Heart left ventricle (tissue), 16 donors: ENCODE measurements around the gene PAGE5. TPM values are rescaled to one million over a fixed set of nuclear protein-coding genes. Genes with fewer than 3 reads are reported as not detected.

ENCODE experiments used
- ATAC-seq, 4 donors: fragments of 200-7000 bp; cut with Tn5 transposase; one replicate each; pipeline ENCODE4 v1.9.1; 2020 to 2022; ENCODE audit warnings: moderate library complexity in 4 of 4, mild to moderate bottlenecking in 3 of 4, moderate number of reproducible peaks in 1 of 4
- DNase-seq, 5 donors: peaks; one replicate each; pipeline ENCODE4 v3.0.0-alpha.2; 2020
- H3K27ac ChIP-seq, 12 donors: fragments of 200-600 bp; sonication (generic) in 4 of 12; one replicate each; pipeline versions ENCODE4 v1.5.0 to v1.8.0; 2016 to 2022; ENCODE audit warnings: mild to moderate bottlenecking in 2 of 12
- H3K27me3 ChIP-seq, 9 donors: fragments of 200-600 bp; sonication (generic) in 2 of 9; one replicate each; pipeline versions ENCODE4 v1.5.1 to v1.8.0; 2016 to 2022; ENCODE audit warnings: mild to moderate bottlenecking in 3 of 9
- H3K36me3 ChIP-seq, 9 donors: fragments of 200-600 bp; sonication (generic) in 2 of 9; one replicate each; pipeline versions ENCODE4 v1.5.0 to v1.8.0; 2018 to 2022; ENCODE audit warnings: mild to moderate bottlenecking in 2 of 9
- H3K4me1 ChIP-seq, 12 donors: fragments of 200-600 bp; sonication (generic) in 4 of 12; one replicate each; pipeline versions ENCODE4 v1.5.0 to v1.8.0; 2016 to 2022; ENCODE audit warnings: mild to moderate bottlenecking in 3 of 12
- H3K4me3 ChIP-seq, 12 donors: fragments of 200-600 bp; sonication (generic) in 4 of 12; one replicate each; pipeline versions ENCODE4 v1.5.0 to v1.8.0; 2017 to 2022; ENCODE audit warnings: mild to moderate bottlenecking in 9 of 12, moderate library complexity in 4 of 12
- H3K9me3 ChIP-seq, 12 donors: fragments of 200-600 bp; sonication (generic) in 4 of 12; one replicate each; pipeline versions ENCODE4 v1.5.0 to v1.8.0; 2016 to 2022; ENCODE audit warnings: mild to moderate bottlenecking in 1 of 12
- POLR2A ChIP-seq, 2 donors: fragments of 450-650 bp; IDR thresholded peaks; one replicate each; pipeline ENCODE4 v1.6.1; 2017; ENCODE audit warnings: antibody characterized with exemption in 2 of 2, mild to moderate bottlenecking in 2 of 2, moderate library complexity in 2 of 2
- WGBS, 4 donors: extraction: QIAGEN DNeasy Blood & Tissue Kit in 2 of 4; methylation state at CpG; one replicate each; pipeline versions ENCODE4 v1.1.5 to v1.1.7; 2013 to 2018; 5-methylcytosine and 5-hydroxymethylcytosine counted together
- intact Hi-C, 10 donors: fragments of 100-400 bp; cut with DNase I; formaldehyde crosslinking; loops; one replicate each; pipeline versions ENCODE4 v1.11.1 to v1.14.2; 2022
- polyA plus RNA-seq, 2 donors: library from polyadenylated mRNA; stranded (reverse); fragments of 200-250 nt; gene quantifications; one replicate each; pipeline ENCODE4 v1.2.3, GENCODE V29; 2013
- total RNA-seq, 9 donors: library from RNA; depleted of rRNA in 2 of 9; stranded (reverse); fragments of >200 nt in 2 of 9; fragmentation: NEBNext Ultra II Directional in 3 of 9; extraction: Animal tissue kit (Norgen Biotek cat#: 25700) in 3 of 9; gene quantifications; one replicate each; pipeline versions ENCODE4 v1.1.0 to v1.2.4, GENCODE V29; 2016 to 2023
- TF ChIP-seq, protein P1 (sequence below), 12 donors: fragments of 200-600 bp; sonication (generic) in 4 of 12; IDR thresholded peaks; one replicate each; pipeline versions ENCODE4 v1.5.0 to v1.8.0; 2018 to 2022; ENCODE audit warnings: antibody characterized with exemption in 12 of 12, mild to moderate bottlenecking in 5 of 12
- donor health status: ischemic (EF 13 %, LVEDD 7.1; RV severe dilation, severe dysfunction).
- donor health status: healthy with polysubstance abuse.
- donor health status: DM: no; HTN: yes; CAD: no.
- donor health status: DM: no; HTN: no; CAD: no.
- donor health status: ischemic (EF 25% LVEDD 6.9; RV normal size, moderate dysfunction).
- donor health status: ischemic (EF 25% LVEDD 5.7; RV mildly dilated, moderate dysfunction).
- donor health status: healthy.
- donor health status: DM: yes; HTN: yes; CAD: no.
- donor health status: ischemic (EF 35%, LVEDD 5.7; RV mildly dilated, moderate dysfunction).
- donor health status: nonischemic (EF 11% LVEDD 7.7; RV severe dilation, severe dysfunction).
- donor health status: DM: yes; HTN: yes; CAD: no.
- donor health status: PGD.
- donor health status: ischemic (EF 29% LVEDD 5.4; RV normal size, mild dysfunction).
- donor health status: nonischemic (EF 23%, LVEDD 6.1; RV moderate dilation, normal function).

PAGE5 gene
- total and polyA plus RNA-seq, 11 donors, result not detected

DNA sequence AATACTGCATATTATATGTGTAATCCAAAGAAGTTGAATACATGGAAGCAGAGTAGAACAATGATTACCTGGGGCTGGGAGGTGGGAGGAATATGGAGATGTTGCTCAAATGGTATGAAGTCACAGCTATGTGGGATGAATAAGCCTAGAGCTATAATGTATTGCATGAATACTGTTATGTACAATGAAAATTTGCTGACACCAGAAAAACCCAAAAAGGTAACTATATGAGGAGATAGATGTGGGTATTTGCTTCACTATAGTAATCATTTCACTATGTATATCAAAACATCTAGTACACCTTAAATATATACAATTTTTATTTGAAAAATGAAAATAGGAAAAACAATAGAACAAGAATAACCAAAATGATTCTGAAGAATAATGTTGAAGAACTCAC, 33.4 kb downstream of the PAGE5 start:
- TF ChIP-seq, protein P1, sequence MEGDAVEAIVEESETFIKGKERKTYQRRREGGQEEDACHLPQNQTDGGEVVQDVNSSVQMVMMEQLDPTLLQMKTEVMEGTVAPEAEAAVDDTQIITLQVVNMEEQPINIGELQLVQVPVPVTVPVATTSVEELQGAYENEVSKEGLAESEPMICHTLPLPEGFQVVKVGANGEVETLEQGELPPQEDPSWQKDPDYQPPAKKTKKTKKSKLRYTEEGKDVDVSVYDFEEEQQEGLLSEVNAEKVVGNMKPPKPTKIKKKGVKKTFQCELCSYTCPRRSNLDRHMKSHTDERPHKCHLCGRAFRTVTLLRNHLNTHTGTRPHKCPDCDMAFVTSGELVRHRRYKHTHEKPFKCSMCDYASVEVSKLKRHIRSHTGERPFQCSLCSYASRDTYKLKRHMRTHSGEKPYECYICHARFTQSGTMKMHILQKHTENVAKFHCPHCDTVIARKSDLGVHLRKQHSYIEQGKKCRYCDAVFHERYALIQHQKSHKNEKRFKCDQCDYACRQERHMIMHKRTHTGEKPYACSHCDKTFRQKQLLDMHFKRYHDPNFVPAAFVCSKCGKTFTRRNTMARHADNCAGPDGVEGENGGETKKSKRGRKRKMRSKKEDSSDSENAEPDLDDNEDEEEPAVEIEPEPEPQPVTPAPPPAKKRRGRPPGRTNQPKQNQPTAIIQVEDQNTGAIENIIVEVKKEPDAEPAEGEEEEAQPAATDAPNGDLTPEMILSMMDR (IDR thresholded peaks at IDR 0.05), result no peak
- no peak for TF ChIP-seq POLR2A (IDR thresholded peaks at IDR 0.05)
- ATAC-seq, result no peak
- H3K4me3 ChIP-seq, result no peak overlapping the region
- peaks cover 0 to 7% (median 0%) of the 10 kb centered on the region in 9 donors for H3K27me3 ChIP-seq
- H3K27ac ChIP-seq, result no peak overlapping the region
- no peak for DNase-seq
- peaks cover 0 to 8% (median 0%) of the 10 kb centered on the region in 12 donors for H3K9me3 ChIP-seq
- intact Hi-C loops, result no loop called here
- H3K36me3 ChIP-seq, result no peaks in the 10 kb centered on the region
- no peaks in the 10 kb centered on the region for H3K4me1 ChIP-seq

DNA sequence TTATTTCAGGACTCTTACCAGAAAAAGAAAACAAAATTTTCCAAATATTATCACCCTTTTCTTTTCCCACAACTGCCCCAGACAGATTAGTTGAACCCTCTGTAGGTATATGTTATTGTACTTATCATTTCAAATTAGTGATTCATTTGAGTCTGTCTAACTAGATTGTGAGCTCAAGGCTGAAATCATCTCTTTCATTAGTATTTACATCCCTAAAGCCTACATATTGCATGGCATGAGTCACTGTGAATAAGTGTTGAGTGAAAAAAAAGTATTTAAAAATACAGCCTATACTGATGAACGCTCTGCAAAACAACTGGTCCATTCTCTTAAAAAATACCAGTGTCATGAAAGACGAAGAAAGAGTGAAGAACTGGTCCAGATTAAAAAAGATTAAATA, 40.7 kb downstream of the PAGE5 start:
- Histone ChIP-seq H3K4me1 (no peaks in the 10 kb centered on the region), H3K27ac (no peak overlapping the region), H3K36me3 (no peaks in the 10 kb centered on the region), H3K27me3 (peaks cover 0 to 14% (median 0%) of the 10 kb centered on the region in 9 donors), H3K4me3 (no peak overlapping the region), H3K9me3 (no peaks in the 10 kb centered on the region)
- 68 to 84% (median 76%) methylated on average over 2 of the region's 2 CpGs for WGBS, 4 donors
- no peak for TF ChIP-seq POLR2A (IDR thresholded peaks at IDR 0.05)
- TF ChIP-seq, protein P1 (IDR thresholded peaks at IDR 0.05), result no peak
- DNase-seq, result no peak
- intact Hi-C loops, result no loop called here
- ATAC-seq, result no peak

DNA sequence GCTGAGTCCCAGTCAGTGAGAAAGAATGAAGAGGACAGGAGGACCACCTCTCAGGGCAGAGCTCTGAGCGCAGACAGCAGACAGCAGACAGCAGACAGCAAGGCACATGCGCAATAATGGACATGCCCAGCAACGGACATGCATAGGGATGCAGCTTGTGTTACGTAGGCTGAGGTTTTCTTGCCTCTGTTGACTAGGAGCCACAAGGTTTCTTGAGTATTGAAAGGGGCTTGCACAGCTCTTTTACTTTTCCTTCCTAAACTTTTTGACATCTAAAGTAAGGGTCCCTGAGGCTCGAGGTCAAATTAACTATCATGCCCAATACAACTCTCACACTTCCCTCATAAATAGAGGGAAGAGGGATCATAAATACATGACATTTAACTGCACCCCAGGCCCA, 44.7 kb downstream of the PAGE5 start, which contains the start of gene PAGE3:
PAGE3 (minus strand) TSS at position 101 of the 400 bp plus-strand sequence. CDS start 1,013 bp downstream, outside the sequence.
- TF ChIP-seq, protein P1 (IDR thresholded peaks at IDR 0.05), result no peak
- no peak for TF ChIP-seq POLR2A (IDR thresholded peaks at IDR 0.05)
- no peak for DNase-seq
- H3K36me3 ChIP-seq, result no peaks in the 10 kb centered on the region
- H3K4me1 ChIP-seq, result no peaks in the 10 kb centered on the region
- peaks cover 0 to 7% (median 0%) of the 10 kb centered on the region in 12 donors for H3K9me3 ChIP-seq
- WGBS, 4 donors, result 74 to 90% (median 84%) methylated on average over 5 of the region's 5 CpGs
- H3K27me3 ChIP-seq, result peaks cover 0 to 5% (median 0%) of the 10 kb centered on the region in 9 donors
- intact Hi-C loops, result no loop called here
- H3K4me3 ChIP-seq, result no peak within 1 kb of the TSS
- no peak for ATAC-seq
- no peak within 1 kb of the TSS for H3K27ac ChIP-seq

Other genes starting within 250 kb of the PAGE5 start
- gene PFKFB1, start 226.2 kb upstream of the PAGE5 start, total RNA-seq, result 1 to 10 TPM in 1 of 9 donors, under 1 TPM in 5, not detected in 3; 0.14 to 1.2 (median 0.31) TPM
- gene PFKFB1, start 226.2 kb upstream of the PAGE5 start, polyA plus RNA-seq, result under 1 TPM; 0.11 to 0.19 TPM
- gene APEX2, start 220.0 kb upstream of the PAGE5 start, total RNA-seq, result 10 to 100 TPM in 1 of 9 donors, 1 to 10 TPM in 8; 6.8 to 12.4 (median 8.6) TPM
- 10 to 100 TPM in 1 of 2 donors, 1 to 10 TPM in 1; 4.5 to 10.6 TPM for gene APEX2, start 220.0 kb upstream of the PAGE5 start, polyA plus RNA-seq
- gene ALAS2, start 189.4 kb upstream of the PAGE5 start, total RNA-seq, result 1 to 10 TPM in 8 of 9 donors, under 1 TPM in 1; 0.44 to 8.3 (median 2.2) TPM
- gene ALAS2, start 189.4 kb upstream of the PAGE5 start, polyA plus RNA-seq, result under 1 TPM in 1 of 2 donors, not detected in 1; 0.06 TPM
- not detected for gene PAGE2B, start 145.3 kb upstream of the PAGE5 start, total RNA-seq
- not detected for gene PAGE2B, start 145.3 kb upstream of the PAGE5 start, polyA plus RNA-seq
- not detected for gene PAGE2, start 131.3 kb upstream of the PAGE5 start, total RNA-seq
- gene PAGE2, start 131.3 kb upstream of the PAGE5 start, polyA plus RNA-seq, result not detected
- not detected for gene PAGE3, start 44.6 kb downstream of the PAGE5 start, total RNA-seq
- gene PAGE3, start 44.6 kb downstream of the PAGE5 start, polyA plus RNA-seq, result not detected
- gene MAGEH1, start 231.8 kb downstream of the PAGE5 start, total RNA-seq, result 10 to 100 TPM in 8 of 9 donors, 1 to 10 TPM in 1; 9.7 to 19.2 (median 12.0) TPM
- 10 to 100 TPM in 1 of 2 donors, 1 to 10 TPM in 1; 6.0 to 27.6 TPM for gene MAGEH1, start 231.8 kb downstream of the PAGE5 start, polyA plus RNA-seq